Neuronal stem cell (in vitro differentiated cells): ENCODE results near the gene NPR2.

Experiments
- DNase-seq: peaks from one replicate; pipeline ENCODE4 v3.0.0-alpha.2; 2013; ENCODE audit warnings: low spot score
- H2AFZ ChIP-seq: one replicate; pipeline ENCODE4 v1.6.1; 2013; ENCODE audit warnings: mild to moderate bottlenecking, low read length, inconsistent platforms
- H2AK5ac ChIP-seq: 2 replicates; pipeline ENCODE4 v1.6.1; 2013; ENCODE audit warnings: low read depth, mild to moderate bottlenecking, inconsistent platforms, low read length, moderate library complexity, mixed read lengths
- H2BK120ac ChIP-seq: 2 replicates; pipeline ENCODE4 v1.6.1; 2013; ENCODE audit warnings: low read depth, mild to moderate bottlenecking, inconsistent platforms, low read length, moderate library complexity, mixed read lengths
- H2BK12ac ChIP-seq: one replicate; pipeline ENCODE4 v1.6.1; 2013; ENCODE audit warnings: low read length, inconsistent platforms
- H2BK15ac ChIP-seq: 2 replicates; pipeline ENCODE4 v1.6.1; 2013; ENCODE audit warnings: mild to moderate bottlenecking, low read length, inconsistent platforms, mixed read lengths
- H2BK5ac ChIP-seq: one replicate; pipeline ENCODE4 v1.6.1; 2013; ENCODE audit warnings: inconsistent platforms, mild to moderate bottlenecking, low read length, moderate library complexity
- H3K14ac ChIP-seq: one replicate; pipeline ENCODE4 v1.6.1; 2013; ENCODE audit warnings: low read length, inconsistent platforms
- H3K18ac ChIP-seq: 2 replicates; pipeline ENCODE4 v1.6.1; 2013; ENCODE audit warnings: low read length, inconsistent platforms
- H3K23ac ChIP-seq: 2 replicates; pipeline ENCODE4 v1.6.1; 2013; ENCODE audit warnings: low read depth, mild to moderate bottlenecking, mixed read lengths, low read length, inconsistent platforms; ENCODE audit not compliant: poor library complexity
- H3K27ac ChIP-seq: replicated peaks from 3 replicates; pipeline ENCODE4 v1.5.1; 2013; ENCODE audit warnings: low read length, inconsistent platforms
- H3K27me3 ChIP-seq, 3 experiments: 2 replicates each; pipeline ENCODE4 v1.6.1; 2013; ENCODE audit warnings: low read length in 3 of 3, mild to moderate bottlenecking in 2 of 3, inconsistent platforms in 1 of 3, low read depth in 1 of 3, mixed read lengths in 1 of 3, moderate library complexity in 1 of 3; ENCODE audit not compliant: control insufficient read depth in 3 of 3, insufficient read depth in 3 of 3
- H3K36me3 ChIP-seq, 2 donors: replicated peaks in 1 of 2; 2 replicates each; pipeline ENCODE4 v1.6.1; 2013; ENCODE audit warnings: low read length in 2 of 2; ENCODE audit not compliant: control insufficient read depth in 2 of 2, insufficient read depth in 2 of 2
- H3K4ac ChIP-seq: 2 replicates; pipeline ENCODE4 v1.6.1; 2013; ENCODE audit warnings: inconsistent platforms, mild to moderate bottlenecking, low read length, moderate library complexity
- H3K4me1 ChIP-seq, 2 donors: 1 replicate in 1 of 2; 2 replicates in 1 of 2; pipeline ENCODE4 v1.6.1; 2013; ENCODE audit warnings: low read length in 2 of 2, low read depth in 1 of 2; ENCODE audit not compliant: control insufficient read depth in 2 of 2, insufficient read depth in 1 of 2
- H3K4me2 ChIP-seq: one replicate; pipeline ENCODE4 v1.6.1; 2013; ENCODE audit warnings: mild to moderate bottlenecking, low read length, inconsistent platforms; ENCODE audit not compliant: insufficient read depth, poor library complexity, severe bottlenecking
- H3K4me3 ChIP-seq, 2 donors: 2 replicates each; pipeline ENCODE4 v1.5.1; 2013; ENCODE audit warnings: low read length in 2 of 2, mild to moderate bottlenecking in 2 of 2, inconsistent platforms in 1 of 2, moderate library complexity in 1 of 2
- H3K79me1 ChIP-seq: one replicate; pipeline ENCODE4 v1.6.1; 2013; ENCODE audit warnings: low read depth, mild to moderate bottlenecking, inconsistent platforms, low read length, moderate library complexity
- H3K9ac ChIP-seq: one replicate; pipeline ENCODE4 v1.6.1; 2013; ENCODE audit warnings: mild to moderate bottlenecking, low read depth, low read length, inconsistent platforms; ENCODE audit not compliant: poor library complexity
- H3K9me3 ChIP-seq, 2 donors: replicated peaks in 1 of 2; 2 replicates each; pipeline versions ENCODE3 to v1.6.1; 2013; ENCODE audit warnings: low read length in 2 of 2, mild to moderate bottlenecking in 2 of 2, inconsistent platforms in 1 of 2, low read depth in 1 of 2, mixed read lengths in 1 of 2, moderate library complexity in 1 of 2; ENCODE audit not compliant: control insufficient read depth in 2 of 2, insufficient read depth in 1 of 2
- H4K8ac ChIP-seq: one replicate; pipeline ENCODE4 v1.6.1; 2013; ENCODE audit warnings: low read depth, mild to moderate bottlenecking, inconsistent platforms, low read length, moderate library complexity
- H4K91ac ChIP-seq: one replicate; pipeline ENCODE4 v1.6.1; 2013; ENCODE audit warnings: low read length, low read depth, mild to moderate bottlenecking, inconsistent platforms; ENCODE audit not compliant: poor library complexity
- WGBS, 2 donors: extraction: QIAGEN DNeasy Blood & Tissue Kit; methylation state at CpG; one replicate each; pipeline ENCODE4 v1.1.7; 2013; ENCODE audit warnings: missing lambda C conversion rate in 2 of 2, mixed read lengths in 1 of 2; ENCODE audit not compliant: insufficient read length in 2 of 2, insufficient replicate concordance in 1 of 2; ENCODE audit errors: extremely low coverage in 2 of 2; 5-methylcytosine and 5-hydroxymethylcytosine counted together

The NPR2 gene

GRCh38 chr9:35792826-35793225 lies 1.4 kb downstream of the NPR2 start:
- Histone ChIP-seq H3K4me1 (peaks cover 6 to 7% of the 10 kb centered on the region in 2 donors), H3K36me3 (peaks cover 0 to 4% of the 10 kb centered on the region in 2 donors), H2BK120ac (no peak overlapping the region), H3K4ac (no peak overlapping the region), H2BK12ac (no peak overlapping the region), H2BK5ac (peak overlapping the region; percentile 27), H3K27me3 (peaks cover 0 to 19% (median 0%) of the 10 kb centered on the region in 3 experiments), H2AFZ (no peak overlapping the region), H3K79me1 (peaks cover 2% of the 10 kb centered on the region), H3K4me2 (no peak overlapping the region), H3K9ac (peak overlapping the region; percentile 53), H2BK15ac (no peak overlapping the region), H3K4me3 (peak overlapping the region in 1 of 2 donors; percentile 3), H2AK5ac (no peak overlapping the region), H3K18ac (no peak overlapping the region), H3K14ac (no peak overlapping the region), H4K91ac (no peak overlapping the region), H4K8ac (no peak overlapping the region), H3K9me3 (no peaks in the 10 kb centered on the region), H3K27ac (no peak overlapping the region), H3K23ac (no peak overlapping the region)
- DNase-seq = no peak
- no CpG with 5 or more reads among the region's 14 CpGs for WGBS, 2 donors

GRCh38 chr9:35793461-35793860 lies 2.1 kb downstream of the NPR2 start:
- Histone ChIP-seq H3K14ac (no peak overlapping the region), H2BK5ac (no peak overlapping the region), H2BK15ac (no peak overlapping the region), H2BK120ac (no peak overlapping the region), H3K4me2 (no peak overlapping the region), H3K18ac (no peak overlapping the region), H3K4me3 (no peak overlapping the region), H3K23ac (no peak overlapping the region), H3K4me1 (peaks cover 6 to 7% of the 10 kb centered on the region in 2 donors), H2AFZ (no peak overlapping the region), H3K4ac (no peak overlapping the region), H3K36me3 (peaks cover 0 to 4% of the 10 kb centered on the region in 2 donors), H2AK5ac (no peak overlapping the region), H3K79me1 (peaks cover 2% of the 10 kb centered on the region), H3K9ac (no peak overlapping the region), H3K27me3 (peaks cover 0 to 19% (median 0%) of the 10 kb centered on the region in 3 experiments), H4K91ac (no peak overlapping the region), H2BK12ac (no peak overlapping the region), H4K8ac (no peak overlapping the region), H3K27ac (no peak overlapping the region), H3K9me3 (no peaks in the 10 kb centered on the region)
- no CpG with 5 or more reads among the region's 2 CpGs for WGBS, 2 donors
- DNase-seq = no peak

DNA sequence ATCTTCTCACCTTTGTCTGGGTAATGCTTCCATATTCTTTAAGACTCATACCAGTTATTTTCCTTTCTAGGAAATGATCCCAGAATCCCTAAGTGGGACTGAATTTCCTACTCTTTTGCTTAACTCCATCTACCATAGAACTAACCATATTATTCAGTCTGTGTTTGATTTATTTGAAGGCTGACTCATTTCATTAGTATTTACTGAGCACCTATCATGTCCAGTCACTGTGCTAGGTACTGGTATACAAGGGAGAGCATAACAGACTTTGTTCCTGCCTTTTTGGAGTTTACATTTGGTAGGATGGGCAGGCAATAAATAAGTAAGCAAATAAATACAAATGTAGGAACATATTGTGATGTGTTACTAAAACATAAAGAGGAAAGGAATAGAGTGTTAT lies 4.3 kb downstream of the NPR2 start:
- H4K8ac ChIP-seq = no peak overlapping the region
- H3K4ac ChIP-seq = no peak overlapping the region
- peaks cover 3 to 4% of the 10 kb centered on the region in 2 donors for H3K4me1 ChIP-seq
- no peak for DNase-seq
- H2BK5ac ChIP-seq = no peak overlapping the region
- H4K91ac ChIP-seq = no peak overlapping the region
- H3K23ac ChIP-seq = no peak overlapping the region
- H2BK120ac ChIP-seq = no peak overlapping the region
- no peak overlapping the region for H2BK15ac ChIP-seq
- H2BK12ac ChIP-seq = no peak overlapping the region
- H3K27ac ChIP-seq = no peak overlapping the region
- H3K14ac ChIP-seq = no peak overlapping the region
- no peak overlapping the region for H2AK5ac ChIP-seq
- H3K27me3 ChIP-seq = peaks cover 0 to 39% (median 0%) of the 10 kb centered on the region in 3 experiments
- no peak overlapping the region for H2AFZ ChIP-seq
- peaks cover 2% of the 10 kb centered on the region for H3K79me1 ChIP-seq
- no peak overlapping the region for H3K4me3 ChIP-seq
- H3K18ac ChIP-seq = no peak overlapping the region
- H3K4me2 ChIP-seq = no peak overlapping the region
- no peaks in the 10 kb centered on the region for H3K9me3 ChIP-seq
- peaks cover 0 to 9% of the 10 kb centered on the region in 2 donors for H3K36me3 ChIP-seq
- no peak overlapping the region for H3K9ac ChIP-seq

DNA sequence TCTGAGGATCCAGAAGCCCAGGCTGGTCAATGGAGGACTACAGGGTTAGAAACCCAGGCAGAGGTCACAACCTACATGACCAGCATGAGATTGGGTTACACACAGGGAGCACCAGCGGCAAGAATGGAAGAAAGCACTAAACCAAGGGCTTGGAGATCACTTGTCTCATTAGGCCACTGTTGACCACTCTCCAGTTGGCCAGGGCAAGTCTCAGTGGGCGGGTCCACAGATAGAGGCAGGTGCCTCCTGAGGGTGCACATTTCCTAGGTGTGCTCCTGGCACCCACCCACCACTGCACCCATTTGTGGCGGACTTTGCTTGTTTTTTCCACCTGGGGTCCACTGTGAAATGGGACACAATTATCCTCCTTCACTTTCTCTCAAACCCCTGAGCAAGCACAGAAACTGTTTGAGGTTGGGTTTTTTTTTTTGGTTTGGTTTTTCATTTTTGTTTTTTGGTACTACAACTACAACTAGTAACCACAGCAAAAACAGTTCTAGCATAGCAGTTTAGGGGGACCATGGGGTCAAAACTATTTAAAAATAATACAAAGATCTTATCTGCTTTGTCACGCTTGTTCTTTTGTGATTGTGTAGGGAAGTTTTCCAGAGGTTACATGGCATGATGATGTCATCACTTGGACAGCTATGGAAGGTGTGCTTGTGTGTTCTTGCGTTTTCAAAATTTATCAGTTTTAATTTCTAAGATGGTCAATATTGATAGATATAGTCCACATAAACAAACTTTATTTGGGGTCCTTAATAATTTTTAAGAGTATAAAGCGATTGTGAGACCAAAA lies 6.1 kb downstream of the NPR2 start:
- H4K91ac ChIP-seq = no peak overlapping the region
- no peak overlapping the region for H3K9ac ChIP-seq
- H3K4me3 ChIP-seq = no peak overlapping the region
- H3K18ac ChIP-seq = no peak overlapping the region
- no peak overlapping the region for H3K23ac ChIP-seq
- H4K8ac ChIP-seq = no peak overlapping the region
- no peak overlapping the region for H2AK5ac ChIP-seq
- H2AFZ ChIP-seq = no peak overlapping the region
- peaks cover 0 to 18% of the 10 kb centered on the region in 2 donors for H3K36me3 ChIP-seq
- no peak overlapping the region for H3K4ac ChIP-seq
- no peak overlapping the region for H2BK12ac ChIP-seq
- no peaks in the 10 kb centered on the region for H3K4me1 ChIP-seq
- DNase-seq = no peak
- H3K4me2 ChIP-seq = no peak overlapping the region
- H2BK120ac ChIP-seq = no peak overlapping the region
- peaks cover under 1% of the 10 kb centered on the region for H3K79me1 ChIP-seq
- H3K14ac ChIP-seq = no peak overlapping the region
- H3K27me3 ChIP-seq = peaks cover 0 to 53% (median 0%) of the 10 kb centered on the region in 3 experiments
- no peak overlapping the region for H2BK5ac ChIP-seq
- H2BK15ac ChIP-seq = no peak overlapping the region
- no CpG with 5 or more reads among the region's 6 CpGs for WGBS, 2 donors
- no peak overlapping the region for H3K27ac ChIP-seq
- H3K9me3 ChIP-seq = no peaks in the 10 kb centered on the region
